Measurements from ENCODE around the gene KRT79.

DNA sequence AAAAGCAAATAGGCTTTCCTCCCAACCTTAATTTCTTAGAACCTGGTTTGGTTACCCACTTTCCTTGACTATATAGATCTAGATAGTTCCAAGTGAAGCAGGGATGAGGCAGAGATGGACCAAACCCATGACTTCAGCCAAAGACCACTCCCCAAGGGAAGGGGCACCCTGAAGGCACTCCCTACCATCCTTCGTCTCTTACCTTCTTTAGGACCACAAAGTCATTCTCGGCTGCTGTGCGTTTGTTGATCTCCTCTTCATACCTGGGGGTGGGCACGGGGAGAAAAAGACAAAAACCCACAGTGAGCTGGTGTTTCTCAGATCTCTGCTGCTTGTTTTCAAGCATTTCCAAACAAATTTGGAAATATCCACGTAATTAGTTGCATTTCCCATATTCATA lies 23.6 kb downstream of the KRT79 start:
- TF ChIP-seq POLR2AphosphoS5 (IDR thresholded peaks at IDR 0.05; ENCODE audit: low read depth, low read length) (no peak), TCF7L2 (IDR thresholded peaks at IDR 0.05; ENCODE audit: low read depth, low read length) (no peak), SIN3A (IDR thresholded peaks at IDR 0.05; ENCODE audit: borderline replicate concordance, insufficient read depth, low read depth, low read length) (no peak)
- TF ChIP-seq, protein P1, sequence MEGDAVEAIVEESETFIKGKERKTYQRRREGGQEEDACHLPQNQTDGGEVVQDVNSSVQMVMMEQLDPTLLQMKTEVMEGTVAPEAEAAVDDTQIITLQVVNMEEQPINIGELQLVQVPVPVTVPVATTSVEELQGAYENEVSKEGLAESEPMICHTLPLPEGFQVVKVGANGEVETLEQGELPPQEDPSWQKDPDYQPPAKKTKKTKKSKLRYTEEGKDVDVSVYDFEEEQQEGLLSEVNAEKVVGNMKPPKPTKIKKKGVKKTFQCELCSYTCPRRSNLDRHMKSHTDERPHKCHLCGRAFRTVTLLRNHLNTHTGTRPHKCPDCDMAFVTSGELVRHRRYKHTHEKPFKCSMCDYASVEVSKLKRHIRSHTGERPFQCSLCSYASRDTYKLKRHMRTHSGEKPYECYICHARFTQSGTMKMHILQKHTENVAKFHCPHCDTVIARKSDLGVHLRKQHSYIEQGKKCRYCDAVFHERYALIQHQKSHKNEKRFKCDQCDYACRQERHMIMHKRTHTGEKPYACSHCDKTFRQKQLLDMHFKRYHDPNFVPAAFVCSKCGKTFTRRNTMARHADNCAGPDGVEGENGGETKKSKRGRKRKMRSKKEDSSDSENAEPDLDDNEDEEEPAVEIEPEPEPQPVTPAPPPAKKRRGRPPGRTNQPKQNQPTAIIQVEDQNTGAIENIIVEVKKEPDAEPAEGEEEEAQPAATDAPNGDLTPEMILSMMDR (IDR thresholded peaks at IDR 0.05) = no peak
- TF ChIP-seq, protein P2, sequence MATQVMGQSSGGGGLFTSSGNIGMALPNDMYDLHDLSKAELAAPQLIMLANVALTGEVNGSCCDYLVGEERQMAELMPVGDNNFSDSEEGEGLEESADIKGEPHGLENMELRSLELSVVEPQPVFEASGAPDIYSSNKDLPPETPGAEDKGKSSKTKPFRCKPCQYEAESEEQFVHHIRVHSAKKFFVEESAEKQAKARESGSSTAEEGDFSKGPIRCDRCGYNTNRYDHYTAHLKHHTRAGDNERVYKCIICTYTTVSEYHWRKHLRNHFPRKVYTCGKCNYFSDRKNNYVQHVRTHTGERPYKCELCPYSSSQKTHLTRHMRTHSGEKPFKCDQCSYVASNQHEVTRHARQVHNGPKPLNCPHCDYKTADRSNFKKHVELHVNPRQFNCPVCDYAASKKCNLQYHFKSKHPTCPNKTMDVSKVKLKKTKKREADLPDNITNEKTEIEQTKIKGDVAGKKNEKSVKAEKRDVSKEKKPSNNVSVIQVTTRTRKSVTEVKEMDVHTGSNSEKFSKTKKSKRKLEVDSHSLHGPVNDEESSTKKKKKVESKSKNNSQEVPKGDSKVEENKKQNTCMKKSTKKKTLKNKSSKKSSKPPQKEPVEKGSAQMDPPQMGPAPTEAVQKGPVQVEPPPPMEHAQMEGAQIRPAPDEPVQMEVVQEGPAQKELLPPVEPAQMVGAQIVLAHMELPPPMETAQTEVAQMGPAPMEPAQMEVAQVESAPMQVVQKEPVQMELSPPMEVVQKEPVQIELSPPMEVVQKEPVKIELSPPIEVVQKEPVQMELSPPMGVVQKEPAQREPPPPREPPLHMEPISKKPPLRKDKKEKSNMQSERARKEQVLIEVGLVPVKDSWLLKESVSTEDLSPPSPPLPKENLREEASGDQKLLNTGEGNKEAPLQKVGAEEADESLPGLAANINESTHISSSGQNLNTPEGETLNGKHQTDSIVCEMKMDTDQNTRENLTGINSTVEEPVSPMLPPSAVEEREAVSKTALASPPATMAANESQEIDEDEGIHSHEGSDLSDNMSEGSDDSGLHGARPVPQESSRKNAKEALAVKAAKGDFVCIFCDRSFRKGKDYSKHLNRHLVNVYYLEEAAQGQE (IDR thresholded peaks at IDR 0.05; ENCODE audit: insufficient read depth in 1 of 2, low read depth in 2 of 2, low read length in 1 of 2) = no peak

All from Panc1 (cell line).